Choroid plexus epithelial cell (primary cell): ENCODE measurements around the gene CLSTN2.

ENCODE experiments used
- DNase-seq: peaks from one replicate; pipeline ENCODE4 v3.0.0-alpha.2; 2010; ENCODE audit warnings: low read depth
- H3K4me3 ChIP-seq: 2 replicates; pipeline ENCODE4 v1.5.1; 2011; ENCODE audit warnings: low read depth, mild to moderate bottlenecking, control low read depth, low read length, moderate library complexity
- TF ChIP-seq, protein P1 (sequence below): conservative IDR thresholded peaks from 2 replicates; pipeline ENCODE4 v1.5.1; 2011; ENCODE audit warnings: low read depth, mild to moderate bottlenecking, control low read depth, inconsistent platforms, low read length, moderate library complexity

Gene CLSTN2

DNA sequence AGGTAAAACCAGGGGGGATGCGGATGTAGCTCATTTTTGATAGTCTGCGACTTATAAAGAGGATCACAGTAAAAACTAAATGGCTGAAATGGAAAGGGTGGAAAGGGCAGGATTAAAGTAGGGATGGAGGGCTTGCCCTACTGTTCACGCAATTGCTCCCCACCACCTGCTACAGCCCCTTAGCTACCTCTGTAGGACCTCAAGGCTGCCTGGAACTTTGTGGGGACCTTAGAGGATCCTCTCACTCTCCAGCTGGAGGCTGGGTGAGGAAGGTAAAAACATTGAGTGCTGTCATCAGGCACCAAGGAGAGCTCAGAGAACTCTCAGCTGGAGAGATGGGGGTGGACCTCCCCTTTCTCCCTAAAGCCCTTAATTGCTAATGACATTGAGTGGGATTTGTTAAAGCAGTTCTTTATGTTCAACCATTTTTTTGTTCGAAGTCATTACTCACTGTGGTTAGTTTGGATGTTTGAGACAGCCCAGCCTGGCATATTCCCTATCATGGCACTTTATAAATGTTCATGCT is 213.0 kb downstream of the CLSTN2 start:
- DNase-seq = no peak
- no peak overlapping the region for H3K4me3 ChIP-seq
- TF ChIP-seq, protein P1, sequence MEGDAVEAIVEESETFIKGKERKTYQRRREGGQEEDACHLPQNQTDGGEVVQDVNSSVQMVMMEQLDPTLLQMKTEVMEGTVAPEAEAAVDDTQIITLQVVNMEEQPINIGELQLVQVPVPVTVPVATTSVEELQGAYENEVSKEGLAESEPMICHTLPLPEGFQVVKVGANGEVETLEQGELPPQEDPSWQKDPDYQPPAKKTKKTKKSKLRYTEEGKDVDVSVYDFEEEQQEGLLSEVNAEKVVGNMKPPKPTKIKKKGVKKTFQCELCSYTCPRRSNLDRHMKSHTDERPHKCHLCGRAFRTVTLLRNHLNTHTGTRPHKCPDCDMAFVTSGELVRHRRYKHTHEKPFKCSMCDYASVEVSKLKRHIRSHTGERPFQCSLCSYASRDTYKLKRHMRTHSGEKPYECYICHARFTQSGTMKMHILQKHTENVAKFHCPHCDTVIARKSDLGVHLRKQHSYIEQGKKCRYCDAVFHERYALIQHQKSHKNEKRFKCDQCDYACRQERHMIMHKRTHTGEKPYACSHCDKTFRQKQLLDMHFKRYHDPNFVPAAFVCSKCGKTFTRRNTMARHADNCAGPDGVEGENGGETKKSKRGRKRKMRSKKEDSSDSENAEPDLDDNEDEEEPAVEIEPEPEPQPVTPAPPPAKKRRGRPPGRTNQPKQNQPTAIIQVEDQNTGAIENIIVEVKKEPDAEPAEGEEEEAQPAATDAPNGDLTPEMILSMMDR = no peak

DNA sequence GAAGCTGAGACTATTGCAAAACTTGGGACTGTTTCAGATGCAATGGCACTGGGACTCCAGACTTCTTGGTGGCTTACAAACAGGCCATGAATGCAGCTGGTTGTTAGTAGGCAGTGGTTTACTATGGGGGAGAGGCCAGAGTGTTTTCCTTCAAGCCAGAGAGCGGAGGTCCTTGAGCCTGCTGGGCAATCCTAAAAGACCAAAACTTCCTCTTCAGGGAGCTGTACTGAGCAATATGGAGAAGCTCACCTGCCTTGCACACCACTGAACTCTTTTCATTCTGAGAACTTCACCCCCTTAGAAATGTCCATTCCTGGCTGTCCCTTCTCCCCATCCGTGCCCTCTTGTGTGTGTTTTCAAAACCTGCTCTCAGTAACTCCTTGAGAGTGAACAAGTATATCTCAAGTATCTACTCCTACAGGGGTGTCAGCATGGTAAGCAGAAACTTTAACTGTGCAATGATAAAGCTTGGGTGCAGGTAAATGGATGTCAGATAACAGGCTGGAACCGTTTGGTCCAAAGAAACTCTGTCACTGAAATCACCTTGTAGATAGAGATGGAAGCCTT is 213.9 kb downstream of the CLSTN2 start:
- no peak overlapping the region for H3K4me3 ChIP-seq
- no peak for DNase-seq
- TF ChIP-seq, protein P1 = no peak

DNA sequence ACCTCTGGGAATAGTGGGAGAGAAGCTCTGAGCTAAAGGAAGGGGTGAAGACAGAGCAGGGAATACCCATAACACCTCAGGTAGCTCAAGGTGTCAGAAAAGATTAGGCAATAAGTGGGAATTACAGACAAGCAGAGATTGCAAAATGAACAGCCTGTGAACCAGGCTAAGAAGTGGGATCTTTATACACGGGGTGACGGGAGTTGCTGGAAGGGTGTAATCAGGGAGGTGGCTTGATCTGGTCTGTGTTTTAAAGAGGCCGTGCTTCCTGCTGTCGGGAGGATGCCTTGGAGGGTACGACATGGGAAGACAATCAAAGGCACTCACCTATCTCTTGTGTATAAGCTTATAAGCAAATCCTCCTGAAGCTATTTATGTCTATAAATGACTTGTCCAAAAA is 216.3 kb downstream of the CLSTN2 start:
- TF ChIP-seq, protein P1 = no peak
- no peak overlapping the region for H3K4me3 ChIP-seq
- DNase-seq = no peak

DNA sequence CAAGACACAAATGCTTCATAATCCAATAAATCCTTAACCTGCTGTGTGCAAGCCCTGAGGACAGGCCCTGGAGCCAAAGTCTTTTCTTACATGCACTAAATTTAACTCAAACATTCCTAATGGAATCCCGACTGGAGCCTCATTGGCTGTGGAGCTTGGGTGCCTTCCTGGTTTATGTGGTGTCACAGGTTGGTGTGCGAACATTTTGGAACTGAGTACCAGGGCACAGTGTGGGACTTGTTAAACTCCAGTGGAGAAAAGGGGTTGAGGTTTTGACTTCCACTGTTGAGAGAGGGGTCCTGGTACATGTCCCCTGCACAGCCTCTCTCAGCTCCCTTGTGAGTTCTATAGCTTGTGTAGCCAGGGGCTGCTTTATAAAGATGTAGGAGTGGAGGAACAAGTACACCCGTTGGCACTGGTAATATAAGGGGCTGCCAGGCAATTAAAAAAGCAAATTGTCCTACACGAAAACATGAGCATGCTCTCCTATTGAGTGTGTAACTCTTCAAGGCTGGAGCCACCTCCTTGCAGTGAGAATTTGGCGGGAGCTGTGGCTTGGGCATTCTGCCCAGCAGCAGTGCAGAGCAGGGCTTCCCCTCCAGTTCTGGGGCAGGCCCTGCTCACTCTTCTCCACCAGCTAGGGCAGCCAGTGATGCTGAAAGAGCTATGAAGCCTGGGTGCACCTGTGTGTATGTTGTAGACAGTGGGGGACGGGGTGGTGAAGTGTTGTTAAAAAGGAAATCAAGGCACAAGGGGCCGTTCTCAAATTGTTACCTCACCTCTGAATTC is 218.1 kb downstream of the CLSTN2 start:
- DNase-seq = no peak
- no peak overlapping the region for H3K4me3 ChIP-seq
- TF ChIP-seq, protein P1 = no peak

DNA sequence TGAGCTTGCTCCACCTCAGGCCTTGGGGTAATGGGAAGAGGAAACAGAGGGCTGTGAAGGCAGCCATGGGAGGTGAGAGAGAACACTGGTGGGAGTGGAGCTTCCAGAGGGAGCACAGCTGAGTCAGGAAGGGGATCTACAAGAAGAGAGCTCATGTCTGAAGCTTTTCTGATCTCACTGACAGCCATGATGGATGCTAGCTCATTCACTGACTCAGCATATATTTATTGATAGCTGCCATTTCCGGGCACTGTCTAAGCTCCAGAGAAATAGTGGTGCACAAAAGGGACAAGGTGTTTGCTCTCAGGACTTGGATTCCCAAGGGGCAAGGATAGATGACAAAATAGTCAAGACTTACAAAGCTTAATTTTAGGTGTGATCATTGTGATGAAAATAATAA is 218.8 kb downstream of the CLSTN2 start:
- no peak for DNase-seq
- no peak overlapping the region for H3K4me3 ChIP-seq
- TF ChIP-seq, protein P1 = no peak

DNA sequence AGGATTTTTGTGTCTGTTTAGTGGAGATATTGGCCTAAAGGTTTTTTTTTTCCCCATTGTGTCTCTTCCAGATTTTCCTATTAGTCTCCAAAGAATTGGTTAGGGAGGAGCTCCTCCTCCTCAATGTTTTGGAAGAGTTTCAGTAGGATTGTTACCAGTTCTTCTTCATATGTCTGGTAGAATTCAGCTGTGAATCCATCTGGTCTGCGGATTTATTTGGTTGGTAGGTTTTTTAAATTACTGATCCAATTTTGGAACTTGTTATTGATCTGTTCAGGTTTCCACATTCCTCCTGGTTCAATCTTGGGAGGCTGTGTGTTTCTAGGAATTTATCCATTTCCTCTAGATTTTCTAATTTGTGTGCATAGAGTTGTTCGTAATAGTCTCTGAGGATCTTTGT is 222.2 kb downstream of the CLSTN2 start:
- no peak for DNase-seq
- TF ChIP-seq, protein P1 = no peak
- no peak overlapping the region for H3K4me3 ChIP-seq

DNA sequence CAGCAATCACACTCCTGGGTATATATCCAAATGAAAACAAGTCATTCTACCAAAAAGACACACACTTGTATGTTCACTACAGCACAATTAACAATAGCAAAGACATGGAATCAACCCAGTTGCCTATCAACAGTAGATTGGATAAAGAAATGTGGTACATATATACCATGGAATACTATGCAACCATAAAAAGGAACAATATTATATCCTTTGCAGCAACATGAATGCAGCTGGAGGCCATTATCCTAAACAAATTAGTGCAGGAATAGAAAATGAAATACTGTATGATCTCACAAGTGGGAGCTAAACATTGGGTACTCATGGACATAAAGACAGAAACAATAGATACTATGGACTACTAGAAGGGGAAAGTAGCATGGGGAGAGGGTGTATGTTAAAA is 224.7 kb downstream of the CLSTN2 start:
- TF ChIP-seq, protein P1 = no peak
- DNase-seq = no peak
- no peak overlapping the region for H3K4me3 ChIP-seq
